ENCODE results near the gene MRGPRF. TPM values are rescaled to one million over a fixed set of nuclear protein-coding genes. Genes with fewer than 3 reads are reported as not detected.

Gene MRGPRF
- total RNA-seq, 2 donors from 2014 or later, result 3.0 to 17.9 TPM

GRCh38 chr11:69024509-69024908, 11.5 kb upstream of the MRGPRF start:
- no peaks in the 10 kb centered on the region for H3K4me1 ChIP-seq
- H3K36me3 ChIP-seq, result no peaks in the 10 kb centered on the region
- intact Hi-C loops (cut with DNase I), result no loop called here
- no peak for TF ChIP-seq CTCF (IDR thresholded peaks at IDR 0.05)
- no peak overlapping the region for H3K9ac ChIP-seq (ENCODE audit: low read depth in 2 of 2, low read length in 2 of 2)
- no peak overlapping the region for H3K4me3 ChIP-seq
- H3K27ac ChIP-seq, result no peak overlapping the region
- H3K9me3 ChIP-seq, result no peaks in the 10 kb centered on the region
- H3K27me3 ChIP-seq, result no peaks in the 10 kb centered on the region
- DNase-seq, result no peak

- Histone ChIP-seq H3K27ac (no peak overlapping the region), H3K36me3 (no peaks in the 10 kb centered on the region), H3K27me3 (no peaks in the 10 kb centered on the region), H3K4me3 (no peak overlapping the region), H3K4me1 (no peaks in the 10 kb centered on the region), H3K9me3 (no peaks in the 10 kb centered on the region), H3K9ac (ENCODE audit: low read depth in 2 of 2, low read length in 2 of 2) (no peak overlapping the region)
- intact Hi-C loops (cut with DNase I), result no loop called here
- DNase-seq, result no peak
- TF ChIP-seq CTCF (IDR thresholded peaks at IDR 0.05), result no peak
Measured at GRCh38 chr11:69022260-69022659, 9.2 kb upstream of the MRGPRF start.

- intact Hi-C loops (cut with DNase I), result no loop called here
- no peak overlapping the region for H3K9ac ChIP-seq (ENCODE audit: low read depth in 2 of 2, low read length in 2 of 2)
- no peaks in the 10 kb centered on the region for H3K4me1 ChIP-seq
- H3K27me3 ChIP-seq, result peaks cover 4% of the 10 kb centered on the region
- H3K4me3 ChIP-seq, result no peak overlapping the region
- no peak for DNase-seq
- H3K36me3 ChIP-seq, result no peaks in the 10 kb centered on the region
- TF ChIP-seq CTCF (IDR thresholded peaks at IDR 0.05), result no peak
- H3K9me3 ChIP-seq, result no peaks in the 10 kb centered on the region
- no peak overlapping the region for H3K27ac ChIP-seq
Measured at GRCh38 chr11:69018924-69019323, 5.9 kb upstream of the MRGPRF start.

- Histone ChIP-seq H3K27ac (no peak overlapping the region), H3K9me3 (no peaks in the 10 kb centered on the region), H3K4me3 (no peak overlapping the region), H3K4me1 (no peaks in the 10 kb centered on the region), H3K27me3 (peaks cover 11% of the 10 kb centered on the region), H3K9ac (ENCODE audit: low read depth in 2 of 2, low read length in 2 of 2) (no peak overlapping the region), H3K36me3 (no peaks in the 10 kb centered on the region)
- no peak for DNase-seq
- no peak for TF ChIP-seq CTCF (IDR thresholded peaks at IDR 0.05)
- intact Hi-C loops (cut with DNase I), result no loop called here
Measured at GRCh38 chr11:69017951-69018350, 4.9 kb upstream of the MRGPRF start.

GRCh38 chr11:69014898-69015549, 2.0 kb upstream of the MRGPRF start:
- Histone ChIP-seq H3K27ac (peak overlapping the region; percentile 82), H3K4me3 (no peak overlapping the region), H3K36me3 (no peaks in the 10 kb centered on the region), H3K4me1 (peaks cover 7% of the 10 kb centered on the region), H3K27me3 (peaks cover 19% of the 10 kb centered on the region), H3K9ac (ENCODE audit: low read depth in 2 of 2, low read length in 2 of 2) (peak overlapping the region; percentile 26 to 35), H3K9me3 (no peaks in the 10 kb centered on the region)
- TF ChIP-seq CTCF (IDR thresholded peaks at IDR 0.05), result no peak
- DNase-seq, result no peak
- intact Hi-C loops (cut with DNase I), result no loop called here
